Stimulated activated CD4-positive, alpha-beta T cell treated with anti-CD3 and anti-CD28 coated beads, TNF-alpha, amount 100 ng/mL, for 1 hour (primary cell): ENCODE results near the gene HSPA12A.

Experiments used
- DNase-seq, 3 donors: peaks; one replicate each; pipeline ENCODE4 v3.0.0-alpha.2; 2020; ENCODE audit warnings: low read depth in 3 of 3, low spot score in 1 of 3

HSPA12A gene

GRCh38 chr10:116771101-116771958 lies 29.0 kb upstream of the HSPA12A start:
- no peak for DNase-seq

GRCh38 chr10:116770281-116770680 lies 27.9 kb upstream of the HSPA12A start:
- no peak for DNase-seq

- DNase-seq, result no peak
These were observed 27.4 kb upstream of the HSPA12A start for GRCh38 chr10:116769791-116770190.

GRCh38 chr10:116769368-116769767 lies 27.0 kb upstream of the HSPA12A start:
- DNase-seq, result no peak

- DNase-seq, result no peak
These were observed 26.4 kb upstream of the HSPA12A start for GRCh38 chr10:116768786-116769185.

- DNase-seq, result no peak
These were observed 24.7 kb upstream of the HSPA12A start for GRCh38 chr10:116766837-116767634.

- no peak for DNase-seq
These were observed 24.0 kb upstream of the HSPA12A start for GRCh38 chr10:116766241-116766827.

GRCh38 chr10:116765648-116766081 lies 23.3 kb upstream of the HSPA12A start:
- no peak for DNase-seq

GRCh38 chr10:116764979-116765378 lies 22.6 kb upstream of the HSPA12A start:
- DNase-seq, result no peak

- no peak for DNase-seq
These were observed 21.1 kb upstream of the HSPA12A start for GRCh38 chr10:116763440-116763839.

GRCh38 chr10:116761883-116762282 lies 19.5 kb upstream of the HSPA12A start:
- no peak for DNase-seq

GRCh38 chr10:116760919-116761318 lies 18.6 kb upstream of the HSPA12A start:
- no peak for DNase-seq

GRCh38 chr10:116757246-116757645 lies 14.9 kb upstream of the HSPA12A start:
- DNase-seq, result no peak

- no peak for DNase-seq
These were observed 13.9 kb upstream of the HSPA12A start for GRCh38 chr10:116756277-116756676.

- no peak for DNase-seq
These were observed 11.4 kb upstream of the HSPA12A start for GRCh38 chr10:116753759-116754158.

GRCh38 chr10:116752969-116753665 lies 10.8 kb upstream of the HSPA12A start:
- no peak for DNase-seq

GRCh38 chr10:116752563-116752962 lies 10.2 kb upstream of the HSPA12A start:
- DNase-seq, result no peak

- DNase-seq, result no peak
These were observed 6.1 kb upstream of the HSPA12A start for GRCh38 chr10:116748471-116748870.

- no peak for DNase-seq
These were observed 5.7 kb upstream of the HSPA12A start for GRCh38 chr10:116748041-116748440.

- no peak for DNase-seq
These were observed 5.0 kb upstream of the HSPA12A start for GRCh38 chr10:116747325-116747724.

- no peak for DNase-seq
These were observed 2.5 kb upstream of the HSPA12A start for GRCh38 chr10:116744885-116745284.
